ENCODE data around the gene FMNL3.
A peak's percentile ranks its signal among the peaks of the same experiment; 100 is the strongest.

Gene FMNL3

DNA sequence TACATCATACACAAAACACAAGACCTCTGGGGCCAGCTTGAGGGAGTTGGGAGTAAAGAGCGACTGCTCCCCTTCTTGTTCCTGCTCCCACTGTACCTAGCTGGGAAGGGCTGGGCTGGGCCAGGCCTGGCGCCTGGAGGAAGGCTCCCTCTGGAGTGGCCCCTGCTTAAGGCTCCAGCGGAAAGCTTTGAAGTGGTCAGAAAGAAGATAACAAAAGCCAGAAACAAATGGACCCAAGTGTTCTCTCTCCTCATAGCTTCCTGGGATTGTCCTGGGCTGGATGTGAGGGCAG, 58.5 kb downstream of the FMNL3 start:
- DNase-seq: peak; percentile 22

- DNase-seq: no peak
Measured at GRCh38 chr12:49647827-49648711, 59.1 kb downstream of the FMNL3 start.

- DNase-seq: no peak
Measured at GRCh38 chr12:49646871-49647654, 60.1 kb downstream of the FMNL3 start.

DNA sequence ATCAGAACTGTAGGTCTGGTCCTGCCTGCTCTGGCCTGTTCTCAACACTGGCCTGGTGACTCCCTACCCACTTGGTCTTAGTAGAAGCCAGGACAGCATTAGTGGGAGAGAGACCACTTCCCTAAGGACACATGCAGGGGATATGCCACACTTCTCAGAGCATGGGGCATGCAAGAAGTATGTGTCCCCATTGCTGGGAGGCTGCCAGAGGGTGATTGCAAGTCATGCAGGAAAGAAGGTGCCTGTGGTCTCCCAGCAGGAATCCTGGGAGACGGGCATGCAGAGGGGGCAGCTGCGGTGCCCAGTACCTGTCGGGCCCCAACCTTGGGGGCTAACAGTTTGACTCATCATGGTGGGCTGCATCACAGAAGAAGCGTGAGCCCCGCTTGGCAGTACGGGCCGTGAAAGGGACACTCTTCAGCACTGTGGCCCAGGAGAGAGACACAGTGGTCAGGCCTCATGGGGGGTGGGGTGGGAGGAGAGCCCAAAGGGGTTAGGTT, 60.8 kb downstream of the FMNL3 start:
- no peak for DNase-seq

DNA sequence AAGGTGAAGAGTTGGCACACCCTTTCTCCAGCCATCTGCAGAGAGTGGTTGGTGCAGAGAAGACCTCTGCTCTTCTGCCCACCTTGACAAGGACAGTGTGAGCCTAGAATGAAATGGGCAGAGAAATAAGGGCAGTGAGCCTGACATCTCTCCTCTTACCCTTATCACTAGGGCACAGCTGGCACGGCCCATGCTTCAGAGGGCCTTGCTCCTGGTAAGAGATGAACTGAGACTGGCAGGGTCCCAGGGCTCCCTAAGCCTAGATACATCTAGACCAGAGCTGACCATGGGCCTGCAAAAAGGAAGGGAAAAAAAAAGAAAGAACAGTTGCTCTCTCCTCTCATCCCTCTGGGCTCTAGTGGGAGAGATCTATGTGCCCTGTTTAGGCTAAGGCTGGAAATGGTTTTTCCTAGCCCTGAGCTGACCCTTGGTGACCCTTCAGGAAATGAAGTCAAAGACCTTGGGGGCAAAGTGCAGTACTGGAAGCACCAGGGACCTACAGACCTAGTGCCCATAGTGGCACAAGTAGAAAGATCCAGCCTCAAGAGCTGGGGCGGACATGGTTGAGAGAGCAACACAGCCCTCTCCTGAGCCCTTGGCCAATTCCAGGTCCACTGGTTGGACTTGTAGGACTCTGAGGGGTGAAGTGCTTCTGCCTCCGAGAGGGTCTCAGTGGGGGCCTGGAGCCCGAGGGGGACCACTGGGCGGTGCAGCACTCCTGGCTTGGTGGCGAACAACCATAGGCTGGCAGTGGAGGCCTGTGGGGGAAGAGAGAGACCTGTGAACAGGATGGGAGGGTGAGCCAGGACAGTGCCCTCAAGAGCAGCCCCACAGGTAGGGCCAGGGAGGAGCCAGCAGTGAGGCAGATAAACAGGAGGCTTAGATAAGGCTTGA, 61.8 kb downstream of the FMNL3 start:
- DNase-seq: no peak

- peak; percentile 93 for DNase-seq
Measured at GRCh38 chr12:49644620-49644994, 62.6 kb downstream of the FMNL3 start.

DNA sequence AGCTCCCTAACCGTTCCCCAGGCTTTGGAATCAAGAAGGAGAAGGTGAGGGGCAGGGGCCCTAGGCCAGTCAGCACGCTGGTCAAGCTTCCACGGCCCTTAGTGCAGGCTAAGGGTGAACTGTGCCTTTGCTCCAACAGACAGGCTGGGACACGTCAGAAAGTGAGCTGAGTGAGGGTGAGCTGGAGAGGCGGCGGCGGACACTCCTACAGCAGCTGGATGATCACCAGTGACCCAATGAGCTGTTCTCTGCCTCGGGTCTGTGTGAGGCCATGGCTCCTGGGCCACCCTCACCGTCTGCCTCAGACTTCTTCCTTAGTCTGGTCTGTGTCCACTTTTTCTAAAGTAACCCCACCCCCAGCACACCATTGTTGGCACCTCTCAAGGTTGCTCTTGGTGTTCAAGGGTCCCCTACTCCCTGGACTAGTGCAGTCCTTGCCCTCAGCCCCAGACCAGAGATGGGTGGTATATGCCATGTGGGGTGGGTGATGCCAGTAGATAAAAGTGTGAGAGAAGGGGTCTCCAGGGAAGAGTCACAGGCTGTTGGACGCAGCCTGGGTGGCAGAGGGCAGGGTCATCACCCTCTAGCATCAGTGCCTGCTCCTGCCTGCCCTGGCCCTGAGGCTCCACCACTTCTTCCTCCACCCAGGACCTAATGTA, 63.1 kb downstream of the FMNL3 start:
- no peak for DNase-seq

DNA sequence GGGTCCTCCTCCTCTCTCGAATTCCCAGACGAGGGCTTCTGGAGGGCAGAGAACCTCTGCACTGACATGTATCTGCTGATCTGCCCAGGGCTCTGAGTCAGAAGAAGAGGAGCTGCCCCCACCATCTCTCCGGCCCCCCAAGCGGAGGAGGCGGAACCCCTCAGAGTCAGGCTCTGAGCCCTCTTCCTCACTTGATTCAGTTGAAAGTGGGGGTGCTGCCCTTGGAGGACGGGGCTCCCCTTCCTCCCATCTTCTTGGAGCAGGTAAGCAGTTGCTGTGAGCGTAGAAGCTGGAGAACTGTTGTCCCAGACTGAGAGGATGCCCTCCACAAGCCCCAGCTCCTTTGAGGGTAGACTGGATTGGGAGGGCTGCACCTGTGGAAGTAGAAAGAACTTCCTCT, 64.1 kb downstream of the FMNL3 start:
- no peak for DNase-seq

- DNase-seq: no peak
Measured at GRCh38 chr12:49642370-49642802, 64.8 kb downstream of the FMNL3 start.

DNA sequence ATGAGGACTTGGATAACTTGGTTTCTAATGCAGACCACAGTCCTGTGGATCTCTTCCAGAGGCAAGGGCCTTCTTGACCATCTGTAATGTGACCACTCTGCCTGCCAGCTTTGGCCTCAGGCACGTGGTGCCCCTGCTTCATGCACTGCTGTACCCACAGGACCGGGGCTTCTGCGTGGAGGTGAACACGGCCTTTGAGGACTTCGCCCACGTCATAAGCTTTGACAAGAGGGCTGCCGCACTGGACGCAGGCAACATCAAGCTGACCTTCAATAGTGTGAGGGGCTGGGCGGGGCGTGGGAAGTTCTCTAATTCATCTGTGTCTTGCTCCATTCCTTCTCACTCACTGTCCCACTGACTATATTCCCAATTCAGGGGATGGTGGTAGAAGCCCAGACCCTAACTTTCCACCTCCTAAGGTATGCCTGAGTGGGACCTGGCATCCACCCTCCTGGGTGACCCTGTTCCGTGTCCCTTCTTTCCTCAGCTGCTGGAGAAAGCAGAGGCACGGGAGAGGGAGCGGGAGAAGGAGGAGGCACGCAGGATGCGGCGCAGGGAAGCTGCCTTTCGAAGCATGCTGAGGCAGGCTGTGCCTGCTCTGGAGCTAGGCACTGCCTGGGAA, 65.3 kb downstream of the FMNL3 start:
- DNase-seq: no peak

DNA sequence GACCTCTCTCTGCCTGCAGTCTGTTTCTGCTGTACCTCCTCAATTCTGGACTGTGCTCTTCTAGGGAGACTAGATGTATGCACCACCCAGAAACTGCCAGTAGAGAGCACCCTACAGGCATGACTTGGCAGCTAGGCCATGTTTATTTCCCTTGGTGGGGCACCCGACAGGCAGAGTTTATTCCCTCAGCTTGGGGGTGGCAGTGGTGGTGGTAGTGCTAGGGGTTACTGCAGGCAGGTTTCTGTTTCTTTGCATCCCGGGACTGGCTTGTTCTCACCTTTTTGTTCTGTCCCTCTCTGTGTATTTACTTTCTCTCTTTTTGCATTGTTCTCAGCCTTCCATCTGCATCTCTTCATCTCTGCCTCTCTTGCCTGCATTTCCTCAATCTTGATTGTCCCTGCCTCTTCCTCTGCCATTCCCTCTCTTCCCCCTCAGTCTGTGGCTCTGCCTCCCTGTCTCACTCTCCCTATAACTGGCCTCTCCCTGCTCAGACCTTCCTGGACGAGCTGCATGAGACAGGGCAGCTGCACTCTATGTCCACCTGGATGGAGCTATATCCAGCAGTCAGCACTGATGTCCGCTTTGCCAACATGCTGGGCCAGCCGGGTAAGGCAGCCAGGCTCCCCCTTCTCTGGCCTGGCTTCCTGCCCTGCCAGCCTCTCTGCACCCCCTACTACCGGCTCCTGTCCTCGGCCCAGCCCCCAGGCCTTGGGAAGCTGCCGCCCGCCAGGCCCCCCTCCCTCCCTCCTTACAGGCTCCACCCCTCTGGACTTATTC, 70.0 kb downstream of the FMNL3 start:
- DNase-seq: peak; percentile 83

- no peak for DNase-seq
Measured at GRCh38 chr12:49636574-49636973, 70.6 kb downstream of the FMNL3 start.

GRCh38 chr12:49635656-49636055, 71.5 kb downstream of the FMNL3 start:
- no peak for DNase-seq

DNA sequence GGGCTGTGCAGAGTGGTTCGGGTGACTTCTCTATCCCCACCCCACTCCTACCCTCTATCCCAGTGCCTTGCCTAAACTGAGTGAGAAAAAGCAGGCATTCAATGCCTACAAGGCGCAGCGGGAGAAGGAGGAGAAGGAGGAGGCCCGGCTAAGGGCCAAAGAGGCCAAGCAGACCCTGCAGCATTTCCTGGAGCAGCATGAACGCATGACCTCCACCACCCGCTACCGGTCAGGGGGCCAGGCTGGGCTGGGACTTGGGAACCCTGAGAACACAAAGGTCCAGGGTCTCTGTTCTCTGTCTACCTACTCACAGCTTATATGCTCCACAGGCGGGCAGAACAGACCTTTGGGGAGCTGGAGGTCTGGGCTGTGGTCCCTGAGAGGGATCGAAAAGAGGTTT, 72.2 kb downstream of the FMNL3 start:
- no peak for DNase-seq

DNA sequence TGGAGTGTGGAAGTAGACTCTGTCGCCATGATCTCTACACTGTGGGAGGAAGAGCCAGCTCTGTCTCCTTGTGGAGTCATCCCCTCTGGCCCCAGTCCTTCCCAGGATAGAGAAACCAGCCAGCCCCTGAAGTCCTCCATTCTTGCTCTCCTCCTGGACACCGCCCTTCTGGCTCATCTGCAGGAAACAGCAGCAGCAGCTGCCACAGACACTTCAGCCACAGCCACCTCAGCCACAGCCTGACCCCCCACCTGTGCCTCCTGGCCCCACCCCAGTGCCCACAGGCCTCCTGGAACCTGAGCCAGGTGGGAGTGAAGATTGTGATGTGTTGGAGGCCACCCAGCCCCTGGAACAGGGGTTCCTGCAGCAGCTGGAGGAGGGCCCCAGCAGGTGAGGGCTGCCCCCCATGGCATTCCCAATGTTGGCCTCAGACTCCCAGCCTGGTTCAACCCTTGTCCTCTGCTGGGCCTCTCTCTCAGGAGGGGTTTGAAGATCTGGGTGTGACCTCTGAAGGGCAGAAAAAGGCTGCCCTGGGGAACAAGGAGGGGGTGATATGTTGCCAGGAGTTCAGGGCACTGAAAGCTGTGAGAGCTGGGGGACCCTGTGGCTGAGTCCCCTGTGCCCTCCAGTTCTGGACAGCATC, 73.4 kb downstream of the FMNL3 start:
- DNase-seq: no peak

GRCh38 chr12:49632986-49633702, 74.1 kb downstream of the FMNL3 start:
- no peak for DNase-seq

DNA sequence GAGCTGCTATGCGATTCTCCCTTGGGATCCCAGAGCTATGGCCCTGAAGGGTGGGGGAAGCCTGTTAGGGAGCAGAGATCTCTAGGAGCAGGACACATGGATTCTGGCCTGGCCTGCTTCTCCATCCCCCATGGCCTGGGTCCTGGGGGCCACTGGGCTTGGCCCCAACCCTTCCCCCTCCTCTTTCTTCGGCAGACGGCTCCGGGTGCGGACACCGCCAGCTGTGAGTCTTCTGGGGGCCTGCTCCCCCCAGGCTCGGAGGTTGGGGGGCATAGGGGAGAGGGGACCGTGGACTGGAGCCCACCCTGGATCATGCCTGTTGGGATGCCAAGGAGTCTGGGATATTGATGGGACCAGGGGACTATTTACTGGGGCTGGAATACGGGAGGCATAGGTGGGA, 74.8 kb downstream of the FMNL3 start:
- DNase-seq: no peak

GRCh38 chr12:49631336-49631907, 75.8 kb downstream of the FMNL3 start:
- no peak for DNase-seq

- no peak for DNase-seq
Measured at GRCh38 chr12:49627752-49628360, 79.3 kb downstream of the FMNL3 start.
